ENCODE data around the gene DNAJB8.

The DNAJB8 gene

GRCh38 chr3:128452120-128452519, 14.6 kb downstream of the DNAJB8 start:
- H3K4me3 ChIP-seq (replicated peaks in 1 of 2; ENCODE audit: low read depth in 2 of 2, low read length in 2 of 2), result no peak overlapping the region
- DNase-seq (ENCODE audit: low read depth in 2 of 2), result no peak
- TF ChIP-seq CTCF (IDR thresholded peaks at IDR 0.05; ENCODE audit: low read depth, low read length), result no peak

DNA sequence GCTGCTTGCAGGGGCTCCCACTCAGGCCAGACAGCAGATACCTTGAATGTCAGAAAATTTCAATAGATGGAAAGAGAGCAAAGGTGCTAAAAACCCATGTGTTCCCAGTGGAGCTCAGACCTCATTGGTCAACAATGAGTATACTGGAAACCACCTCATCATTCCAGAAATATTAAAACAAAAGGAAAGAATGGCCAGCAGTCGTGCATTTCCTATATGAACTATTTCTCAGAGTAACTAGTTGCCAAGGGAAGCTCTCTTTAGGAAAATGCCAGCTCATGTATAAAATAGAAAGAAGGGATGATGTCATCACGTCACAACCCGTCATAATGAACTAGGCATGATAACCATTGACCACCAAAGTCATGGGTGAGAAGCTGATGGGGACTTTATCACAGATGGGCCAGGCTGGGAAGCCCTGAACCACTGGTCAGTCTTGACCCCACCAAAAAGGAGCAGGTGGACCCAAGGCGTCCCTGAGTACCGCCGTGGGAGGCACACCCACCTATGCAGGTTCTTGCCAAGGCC, 17.5 kb downstream of the DNAJB8 start:
- peak in 1 of 2 donors; percentile 19 for DNase-seq (ENCODE audit: low read depth in 2 of 2)
- TF ChIP-seq CTCF (IDR thresholded peaks at IDR 0.05; ENCODE audit: low read depth, low read length), result no peak
- no peak overlapping the region for H3K4me3 ChIP-seq (replicated peaks in 1 of 2; ENCODE audit: low read depth in 2 of 2, low read length in 2 of 2)

- DNase-seq (ENCODE audit: low read depth in 2 of 2), result no peak
- no peak overlapping the region for H3K4me3 ChIP-seq (replicated peaks in 1 of 2; ENCODE audit: low read depth in 2 of 2, low read length in 2 of 2)
- TF ChIP-seq CTCF (IDR thresholded peaks at IDR 0.05; ENCODE audit: low read depth, low read length), result no peak
Observed at GRCh38 chr3:128448491-128448890, 18.2 kb downstream of the DNAJB8 start.

DNA sequence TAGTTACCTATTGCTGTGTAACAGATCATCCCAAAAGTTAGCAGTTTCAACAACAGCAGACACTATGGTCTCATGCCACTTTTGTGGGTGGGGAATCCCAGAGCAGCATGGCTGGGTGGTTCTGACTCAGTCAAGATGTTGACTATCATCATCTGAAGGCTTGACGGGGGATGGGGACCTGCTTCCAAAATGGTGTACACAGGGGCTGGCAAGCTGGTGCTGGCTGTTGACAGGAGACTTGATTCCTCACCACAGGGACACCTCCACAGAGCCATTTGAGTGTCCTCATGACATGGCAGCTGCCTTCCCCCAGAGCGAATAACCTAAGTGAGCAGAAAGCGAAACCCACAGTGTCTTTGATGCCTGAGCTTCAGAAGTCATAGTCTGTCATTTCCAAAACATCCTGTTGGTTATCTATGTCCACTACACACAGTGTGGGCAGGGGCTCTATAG, 19.1 kb downstream of the DNAJB8 start:
- H3K4me3 ChIP-seq (replicated peaks in 1 of 2; ENCODE audit: low read depth in 2 of 2, low read length in 2 of 2), result no peak overlapping the region
- no peak for DNase-seq (ENCODE audit: low read depth in 2 of 2)
- no peak for TF ChIP-seq CTCF (IDR thresholded peaks at IDR 0.05; ENCODE audit: low read depth, low read length)

DNA sequence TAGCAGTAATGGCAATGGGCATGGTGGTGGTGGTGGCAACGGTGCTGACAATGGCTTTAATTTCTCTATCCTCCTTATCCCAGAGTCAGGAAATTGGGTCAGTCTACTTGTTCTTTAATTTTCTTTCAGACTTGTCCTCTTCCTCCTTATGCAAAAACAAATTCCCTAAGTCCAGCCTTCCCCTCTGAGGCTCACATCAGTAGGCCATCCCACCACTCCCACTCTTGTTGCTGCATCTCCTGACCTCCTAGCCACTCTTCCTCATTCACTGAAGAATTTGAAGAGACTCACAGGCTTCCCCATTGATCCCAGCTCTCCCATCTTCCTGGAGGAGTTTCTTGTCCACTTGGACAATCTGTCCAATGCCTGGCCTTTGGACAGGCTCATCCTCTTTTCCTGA, 19.9 kb downstream of the DNAJB8 start:
- TF ChIP-seq CTCF (IDR thresholded peaks at IDR 0.05; ENCODE audit: low read depth, low read length), result no peak
- H3K4me3 ChIP-seq (replicated peaks in 1 of 2; ENCODE audit: low read depth in 2 of 2, low read length in 2 of 2), result no peak overlapping the region
- DNase-seq (ENCODE audit: low read depth in 2 of 2), result no peak

DNA sequence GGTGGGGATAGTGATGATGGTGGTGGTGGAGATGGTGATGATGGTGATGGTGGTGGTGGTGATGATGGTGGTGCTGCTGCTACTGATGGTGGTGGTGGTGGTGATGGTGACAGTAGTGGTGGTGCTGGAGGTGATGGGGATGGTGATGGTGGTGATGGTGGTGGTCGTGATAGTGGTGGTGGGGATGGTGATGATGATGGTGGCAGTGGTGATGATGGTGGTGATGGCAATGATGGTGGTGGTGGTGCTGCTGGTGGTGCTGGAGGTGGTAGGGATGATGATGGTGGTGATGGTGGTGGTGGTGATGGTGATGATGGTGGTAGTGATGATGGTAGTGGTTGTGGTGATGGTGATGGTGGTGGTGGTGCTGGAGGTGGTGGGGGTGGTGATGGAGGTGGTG, 21.3 kb downstream of the DNAJB8 start:
- TF ChIP-seq CTCF (IDR thresholded peaks at IDR 0.05; ENCODE audit: low read depth, low read length), result no peak
- no peak for DNase-seq (ENCODE audit: low read depth in 2 of 2)
- no peak overlapping the region for H3K4me3 ChIP-seq (replicated peaks in 1 of 2; ENCODE audit: low read depth in 2 of 2, low read length in 2 of 2)

DNA sequence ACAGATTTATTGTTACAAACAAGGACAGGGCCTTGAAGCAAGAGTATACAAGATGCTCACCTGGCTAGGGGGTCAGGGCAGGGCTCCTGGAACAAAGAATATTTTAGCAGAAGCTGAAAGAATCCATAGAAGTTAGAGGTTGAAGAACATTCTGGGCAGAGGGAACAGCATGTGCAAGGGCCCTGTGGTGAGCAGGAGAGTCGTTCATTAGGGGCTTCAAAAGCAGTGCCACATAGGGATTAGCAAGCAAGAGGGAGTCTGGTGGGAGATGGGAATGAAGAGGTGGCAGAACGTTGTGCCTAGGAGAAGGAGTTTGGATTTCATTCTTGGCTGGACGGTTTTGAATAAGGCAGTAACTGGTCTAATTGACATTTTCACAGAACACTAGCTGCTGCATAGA, 22.9 kb downstream of the DNAJB8 start:
- H3K4me3 ChIP-seq (replicated peaks in 1 of 2; ENCODE audit: low read depth in 2 of 2, low read length in 2 of 2), result no peak overlapping the region
- no peak for DNase-seq (ENCODE audit: low read depth in 2 of 2)
- no peak for TF ChIP-seq CTCF (IDR thresholded peaks at IDR 0.05; ENCODE audit: low read depth, low read length)
